Kidney (tissue), 14 donors: ENCODE measurements around the gene BTG2. TPM values are rescaled to one million over a fixed set of nuclear protein-coding genes. Genes with fewer than 3 reads are reported as not detected.

Source experiments
- DNase-seq, 5 donors: peaks; one replicate each; pipeline ENCODE4 v3.0.0-alpha.2; 2013 to 2020
- FAIRE-seq: peaks from 2 replicates; lab custom pipeline; 2012; peaks lifted over from hg19 to GRCh38; lab: Jason Lieb, UNC
- H3K27ac ChIP-seq, 2 donors: one replicate each; pipeline ENCODE4 v1.7.0; 2013; ENCODE audit warnings: low read depth in 2 of 2, low read length in 2 of 2, inconsistent platforms in 1 of 2
- H3K27me3 ChIP-seq: one replicate; pipeline ENCODE4 v1.7.1; 2013; ENCODE audit warnings: low read length, inconsistent platforms; ENCODE audit not compliant: control insufficient read depth, insufficient read depth
- H3K36me3 ChIP-seq, 3 donors: one replicate each; pipeline versions ENCODE4 v1.7.0 to v1.7.1; 2013; ENCODE audit warnings: low read length in 3 of 3, control low read depth in 1 of 3, inconsistent platforms in 1 of 3; ENCODE audit not compliant: insufficient read depth in 3 of 3, control insufficient read depth in 2 of 3
- H3K4me1 ChIP-seq, 3 donors: one replicate each; pipeline versions ENCODE4 v1.7.0 to v1.7.1; 2013; ENCODE audit warnings: low read length in 3 of 3, inconsistent platforms in 1 of 3, low read depth in 1 of 3; ENCODE audit not compliant: control insufficient read depth in 2 of 3, insufficient read depth in 2 of 3
- H3K4me3 ChIP-seq, 3 donors: one replicate each; pipeline versions ENCODE4 v1.7.0 to v1.8.1; 2013; ENCODE audit warnings: low read length in 3 of 3, control low read depth in 1 of 3, inconsistent platforms in 1 of 3
- H3K9ac ChIP-seq, 3 donors: one replicate each; pipeline versions ENCODE4 v1.7.0 to v1.7.1; 2013; ENCODE audit warnings: low read length in 3 of 3, control low read depth in 1 of 3, inconsistent platforms in 1 of 3
- H3K9me3 ChIP-seq, 3 donors: one replicate each; pipeline versions ENCODE4 v1.7.0 to v1.7.1; 2013; ENCODE audit warnings: low read length in 3 of 3, control low read depth in 1 of 3, inconsistent platforms in 1 of 3; ENCODE audit not compliant: control insufficient read depth in 2 of 3, insufficient read depth in 1 of 3
- CTCF ChIP-seq: IDR thresholded peaks from 3 replicates; pipeline ENCODE4 v1.5.1; 2012; ENCODE audit warnings: mild to moderate bottlenecking, moderate library complexity, borderline replicate concordance; ENCODE audit not compliant: insufficient read depth; ENCODE audit errors: extremely low read depth
- intact Hi-C: fragments of 100-400 bp; cut with DNase I; formaldehyde crosslinking; loops from one replicate; pipeline ENCODE4 v1.11.1; 2022
- polyA plus RNA-seq: library from polyadenylated mRNA; stranded (reverse); fragments of 350-450 nt; fragmentation: Illumina TruSeq; extraction: RNeasy Lipid Tissue Mini Kit (QIAGEN cat#74804); gene quantifications from one replicate; pipeline ENCODE4 v1.2.3, GENCODE V29; 2014; ENCODE audit warnings: low read depth, low replicate concordance; ENCODE audit not compliant: insufficient read depth
- total RNA-seq: library from RNA; stranded (reverse); fragmentation: NEBNext Ultra II Directional; extraction: Animal tissue kit (Norgen Biotek cat#: 25700); gene quantifications from one replicate; pipeline ENCODE4 v1.2.1, GENCODE V29; 2021
- donor health status: control.
- donor health status: control.
- donor health status: control.
- donor health status: control.
- donor health status: control.
- donor health status: DM: yes; HTN: yes; CAD: no.
- donor health status: Normal renal cell carcinoma (clear cell type).

The BTG2 gene
- total and polyA plus RNA-seq, 2 donors from 2014 or later, result 59.9 to 156 TPM

GRCh38 chr1:203280061-203280460, 25.3 kb upstream of the BTG2 start:
- TF ChIP-seq CTCF, result no peak
- H3K4me3 ChIP-seq, result no peak overlapping the region
- FAIRE-seq (no peak), DNase-seq (peak in 1 of 5 donors; percentile 25)
- no peaks in the 10 kb centered on the region for H3K27me3 ChIP-seq
- no peaks in the 10 kb centered on the region for H3K9me3 ChIP-seq
- no peak overlapping the region for H3K9ac ChIP-seq
- peak overlapping the region in 1 of 2 donors; percentile 15 for H3K27ac ChIP-seq
- no peaks in the 10 kb centered on the region for H3K36me3 ChIP-seq
- H3K4me1 ChIP-seq, result peaks cover 13 to 31% (median 22%) of the 10 kb centered on the region in 3 donors
- intact Hi-C loops, result no loop called here

GRCh38 chr1:203281033-203281432, 24.3 kb upstream of the BTG2 start:
- no peaks in the 10 kb centered on the region for H3K27me3 ChIP-seq
- no peak overlapping the region for H3K9ac ChIP-seq
- H3K27ac ChIP-seq, result peak overlapping the region in 1 of 2 donors; percentile 26
- H3K9me3 ChIP-seq, result no peaks in the 10 kb centered on the region
- FAIRE-seq, result no peak
- intact Hi-C loops, result no loop called here
- H3K36me3 ChIP-seq, result no peaks in the 10 kb centered on the region
- peak in 1 of 5 donors; percentile 44 for DNase-seq
- peaks cover 13 to 32% (median 27%) of the 10 kb centered on the region in 3 donors for H3K4me1 ChIP-seq
- TF ChIP-seq CTCF, result no peak
- no peak overlapping the region for H3K4me3 ChIP-seq

GRCh38 chr1:203281851-203282661, 23.3 kb upstream of the BTG2 start:
- H3K27ac ChIP-seq, result peak overlapping the region; percentile 54 to 66
- H3K9me3 ChIP-seq, result no peaks in the 10 kb centered on the region
- no peaks in the 10 kb centered on the region for H3K27me3 ChIP-seq
- H3K9ac ChIP-seq, result peak overlapping the region in 1 of 3 donors; percentile 53
- no peaks in the 10 kb centered on the region for H3K36me3 ChIP-seq
- intact Hi-C loops, result no loop called here
- DNase-seq (peak in 4 of 5 donors; percentile 60 to 78 (median 74)), FAIRE-seq (no peak)
- peaks cover 16 to 43% (median 36%) of the 10 kb centered on the region in 3 donors for H3K4me1 ChIP-seq
- TF ChIP-seq CTCF, result no peak
- H3K4me3 ChIP-seq, result no peak overlapping the region
